HepG2 (cell line): ENCODE data around the gene HP1BP3. TPM values are rescaled to one million over a fixed set of nuclear protein-coding genes. Genes with fewer than 3 reads are reported as not detected.

Experiments used
- KDM1A ChIP-seq: IDR thresholded peaks from 2 replicates; pipeline ENCODE4 v1.6.1; 2016; ENCODE audit warnings: missing compliant biosample characterization
- RELA ChIP-seq: sonication (generic); formaldehyde crosslinking; IDR thresholded peaks from 2 replicates; pipeline ENCODE4 v1.4.0; 2020; ENCODE audit warnings: missing genetic modification reagents
- SAP130 ChIP-seq: IDR thresholded peaks from 2 replicates; pipeline ENCODE4 v1.6.1; 2016; ENCODE audit warnings: low read depth
- ZNF510 ChIP-seq: sonication (generic); formaldehyde crosslinking; IDR thresholded peaks from 2 replicates; pipeline ENCODE4 v1.4.0; 2020; ENCODE audit warnings: low read depth, mild to moderate bottlenecking, missing genetic modification reagents
- polyA plus RNA-seq, 8 experiments: library from polyadenylated mRNA; depleted of rRNA in 3 of 8; stranded (reverse) in 7 of 8; unstranded in 1 of 8; fragments of >200 nt; fragmentation: Illumina TruSeq in 4 of 8; extraction: Trizol in 4 of 8; gene quantifications; 2 replicates each; pipeline versions ENCODE4 v1.2.1 to v1.2.3, GENCODE V29; 2011 to 2016; ENCODE audit warnings: low read depth in 4 of 8, missing spikeins in 1 of 8, mixed read lengths in 1 of 8; ENCODE audit not compliant: insufficient read depth in 1 of 8
- total RNA-seq, 5 experiments: library from RNA; depleted of rRNA; stranded (reverse); fragments of >200 nt; fragmentation: Illumina TruSeq; extraction: Trizol; gene quantifications; 2 replicates each; pipeline ENCODE4 v1.2.3, GENCODE V29; 2016; ENCODE audit warnings: low read depth in 1 of 5
- TF ChIP-seq, protein P1 (sequence below): IDR thresholded peaks from 2 replicates; pipeline ENCODE4 v1.6.1; 2018; ENCODE audit warnings: missing genetic modification reagents, mild to moderate bottlenecking, missing compliant biosample characterization
- TF ChIP-seq, protein P2 (sequence below): sonication (generic); formaldehyde crosslinking; IDR thresholded peaks from 2 replicates; pipeline ENCODE4 v1.4.0; 2020; ENCODE audit warnings: missing genetic modification reagents, borderline replicate concordance

HP1BP3 gene
- total and polyA plus RNA-seq, 2 of the 13 experiments (the other 11 are each of a cell fraction or from before 2014, with no cell fraction given), result 98.5 to 137 TPM

- TF ChIP-seq, protein P1, sequence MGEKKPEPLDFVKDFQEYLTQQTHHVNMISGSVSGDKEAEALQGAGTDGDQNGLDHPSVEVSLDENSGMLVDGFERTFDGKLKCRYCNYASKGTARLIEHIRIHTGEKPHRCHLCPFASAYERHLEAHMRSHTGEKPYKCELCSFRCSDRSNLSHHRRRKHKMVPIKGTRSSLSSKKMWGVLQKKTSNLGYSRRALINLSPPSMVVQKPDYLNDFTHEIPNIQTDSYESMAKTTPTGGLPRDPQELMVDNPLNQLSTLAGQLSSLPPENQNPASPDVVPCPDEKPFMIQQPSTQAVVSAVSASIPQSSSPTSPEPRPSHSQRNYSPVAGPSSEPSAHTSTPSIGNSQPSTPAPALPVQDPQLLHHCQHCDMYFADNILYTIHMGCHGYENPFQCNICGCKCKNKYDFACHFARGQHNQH, result peak; percentile 13; the same call in 1 of the 2 replicates
- TF ChIP-seq SAP130, result peak; percentile 29; the same call in 1 of the 2 replicates
- no peak for TF ChIP-seq ZNF510 (CRISPR knock-in tag)
- peak; percentile 83; the same call in 1 of the 2 replicates for TF ChIP-seq KDM1A (CRISPR knock-in tag)
- TF ChIP-seq RELA, result no peak
- TF ChIP-seq, protein P2, sequence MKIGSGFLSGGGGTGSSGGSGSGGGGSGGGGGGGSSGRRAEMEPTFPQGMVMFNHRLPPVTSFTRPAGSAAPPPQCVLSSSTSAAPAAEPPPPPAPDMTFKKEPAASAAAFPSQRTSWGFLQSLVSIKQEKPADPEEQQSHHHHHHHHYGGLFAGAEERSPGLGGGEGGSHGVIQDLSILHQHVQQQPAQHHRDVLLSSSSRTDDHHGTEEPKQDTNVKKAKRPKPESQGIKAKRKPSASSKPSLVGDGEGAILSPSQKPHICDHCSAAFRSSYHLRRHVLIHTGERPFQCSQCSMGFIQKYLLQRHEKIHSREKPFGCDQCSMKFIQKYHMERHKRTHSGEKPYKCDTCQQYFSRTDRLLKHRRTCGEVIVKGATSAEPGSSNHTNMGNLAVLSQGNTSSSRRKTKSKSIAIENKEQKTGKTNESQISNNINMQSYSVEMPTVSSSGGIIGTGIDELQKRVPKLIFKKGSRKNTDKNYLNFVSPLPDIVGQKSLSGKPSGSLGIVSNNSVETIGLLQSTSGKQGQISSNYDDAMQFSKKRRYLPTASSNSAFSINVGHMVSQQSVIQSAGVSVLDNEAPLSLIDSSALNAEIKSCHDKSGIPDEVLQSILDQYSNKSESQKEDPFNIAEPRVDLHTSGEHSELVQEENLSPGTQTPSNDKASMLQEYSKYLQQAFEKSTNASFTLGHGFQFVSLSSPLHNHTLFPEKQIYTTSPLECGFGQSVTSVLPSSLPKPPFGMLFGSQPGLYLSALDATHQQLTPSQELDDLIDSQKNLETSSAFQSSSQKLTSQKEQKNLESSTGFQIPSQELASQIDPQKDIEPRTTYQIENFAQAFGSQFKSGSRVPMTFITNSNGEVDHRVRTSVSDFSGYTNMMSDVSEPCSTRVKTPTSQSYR (CRISPR knock-in tag), result no peak
These were observed 1.0 kb upstream of the HP1BP3 start (continued) for GRCh38 chr1:20787840-20788795.
